ENCODE measurements around the gene MACF1.
"Not testable (repeated sequence)": the region's sequence is repeated elsewhere in the genome, so short reads cannot be mapped to it uniquely, and the experiment has no call there.

The MACF1 gene

DNA sequence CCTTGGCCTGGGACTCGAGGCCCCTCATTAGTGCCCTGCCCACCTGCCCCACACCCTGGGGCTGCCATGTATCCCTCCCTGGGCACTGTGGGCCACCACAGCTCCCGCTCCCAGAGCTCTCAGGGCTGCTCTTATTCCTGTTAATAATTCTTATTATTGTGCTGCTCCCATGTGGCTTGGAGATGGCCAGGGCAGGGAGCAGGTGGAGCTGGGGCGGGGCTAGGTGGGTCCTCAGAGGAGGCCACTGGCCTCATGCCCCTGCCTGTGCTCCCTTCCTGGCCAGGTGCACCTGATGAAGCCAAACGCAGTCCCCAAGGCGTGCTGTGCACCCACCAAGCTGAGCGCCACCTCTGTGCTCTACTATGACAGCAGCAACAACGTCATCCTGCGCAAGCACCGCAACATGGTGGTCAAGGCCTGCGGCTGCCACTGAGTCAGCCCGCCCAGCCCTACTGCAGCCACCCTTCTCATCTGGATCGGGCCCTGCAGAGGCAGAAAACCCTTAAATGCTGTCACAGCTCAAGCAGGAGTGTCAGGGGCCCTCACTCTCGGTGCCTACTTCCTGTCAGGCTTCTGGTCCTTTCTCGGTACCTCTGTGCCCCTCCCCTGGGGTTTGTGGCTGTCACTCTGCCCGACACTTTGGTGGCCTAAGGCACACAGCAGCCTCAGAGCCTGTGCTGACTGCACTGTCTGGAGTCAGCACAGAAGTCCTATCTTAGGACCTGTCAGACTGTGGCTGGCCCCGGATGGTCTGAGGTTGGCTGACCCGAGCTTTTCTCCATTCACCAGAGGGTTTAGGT lies 321.1 kb downstream of the MACF1 start:
- H3K27ac ChIP-seq (ENCODE audit: insufficient read depth, low read depth, low read length, poor library complexity, severe bottlenecking): no peak overlapping the region
- no peaks in the 10 kb centered on the region for H3K36me3 ChIP-seq (ENCODE audit: control insufficient read depth, insufficient read depth, low read length)
- 94% methylated on average over 17 of the region's 17 CpGs for WGBS, 2 experiments
- no peaks in the 10 kb centered on the region for H3K4me1 ChIP-seq (ENCODE audit: control insufficient read depth, insufficient read depth, low read length)
- no peaks in the 10 kb centered on the region for H3K9me3 ChIP-seq (ENCODE audit: control insufficient read depth, low read length)
- no peaks in the 10 kb centered on the region for H3K27me3 ChIP-seq (ENCODE audit: control insufficient read depth, insufficient read depth, low read length, poor library complexity, severe bottlenecking)
- H3K4me3 ChIP-seq (ENCODE audit: insufficient read depth, low read depth, low read length): no peak overlapping the region

- 93 to 94% methylated on average over 11 of the region's 11 CpGs for whole genome bisulfite sequencing, 2 experiments
- H3K9me3 ChIP-seq (ENCODE audit: control insufficient read depth, low read length): no peaks in the 10 kb centered on the region
- no peaks in the 10 kb centered on the region for H3K4me1 ChIP-seq (ENCODE audit: control insufficient read depth, insufficient read depth, low read length)
- H3K27me3 ChIP-seq (ENCODE audit: control insufficient read depth, insufficient read depth, low read length, poor library complexity, severe bottlenecking): no peaks in the 10 kb centered on the region
- peaks cover 3% of the 10 kb centered on the region for H3K36me3 ChIP-seq (ENCODE audit: control insufficient read depth, insufficient read depth, low read length)
- no peak overlapping the region for H3K27ac ChIP-seq (ENCODE audit: insufficient read depth, low read depth, low read length, poor library complexity, severe bottlenecking)
- H3K4me3 ChIP-seq (ENCODE audit: insufficient read depth, low read depth, low read length): no peak overlapping the region
Measured at GRCh38 chr1:39526466-39527189, 322.1 kb downstream of the MACF1 start.

- H3K27ac ChIP-seq (ENCODE audit: insufficient read depth, low read depth, low read length, poor library complexity, severe bottlenecking); H3K36me3 ChIP-seq (ENCODE audit: control insufficient read depth, insufficient read depth, low read length); H3K4me1 ChIP-seq (ENCODE audit: control insufficient read depth, insufficient read depth, low read length); H3K4me3 ChIP-seq (ENCODE audit: insufficient read depth, low read depth, low read length); H3K27me3 ChIP-seq (ENCODE audit: control insufficient read depth, insufficient read depth, low read length, poor library complexity, severe bottlenecking); H3K9me3 ChIP-seq (ENCODE audit: control insufficient read depth, low read length): not testable (repeated sequence)
- 93 to 95% methylated on average over 8 of the region's 8 CpGs for WGBS, 2 experiments
Measured at GRCh38 chr1:39527190-39527579, 322.7 kb downstream of the MACF1 start.

- Histone ChIP-seq H3K4me1 (ENCODE audit: control insufficient read depth, insufficient read depth, low read length) (no peaks in the 10 kb centered on the region), H3K4me3 (ENCODE audit: insufficient read depth, low read depth, low read length) (no peak overlapping the region), H3K27me3 (ENCODE audit: control insufficient read depth, insufficient read depth, low read length, poor library complexity, severe bottlenecking) (no peaks in the 10 kb centered on the region), H3K9me3 (ENCODE audit: control insufficient read depth, low read length) (no peaks in the 10 kb centered on the region), H3K27ac (ENCODE audit: insufficient read depth, low read depth, low read length, poor library complexity, severe bottlenecking) (no peak overlapping the region), H3K36me3 (ENCODE audit: control insufficient read depth, insufficient read depth, low read length) (peaks cover 3% of the 10 kb centered on the region)
- 94 to 96% methylated on average over 4 of the region's 4 CpGs for WGBS, 2 experiments
Measured at GRCh38 chr1:39528082-39528481, 323.6 kb downstream of the MACF1 start.

GRCh38 chr1:39529901-39530535 lies 325.5 kb downstream of the MACF1 start:
- 91 to 93% methylated on average over 10 of the region's 10 CpGs for WGBS, 2 experiments

GRCh38 chr1:39531526-39531925 lies 327.0 kb downstream of the MACF1 start:
- 96% methylated on average over 4 of the region's 4 CpGs for WGBS, 2 experiments
- H3K27me3 ChIP-seq (ENCODE audit: control insufficient read depth, insufficient read depth, low read length, poor library complexity, severe bottlenecking): no peaks in the 10 kb centered on the region
- no peak overlapping the region for H3K4me3 ChIP-seq (ENCODE audit: insufficient read depth, low read depth, low read length)
- no peak overlapping the region for H3K27ac ChIP-seq (ENCODE audit: insufficient read depth, low read depth, low read length, poor library complexity, severe bottlenecking)
- H3K4me1 ChIP-seq (ENCODE audit: control insufficient read depth, insufficient read depth, low read length): no peaks in the 10 kb centered on the region
- no peaks in the 10 kb centered on the region for H3K9me3 ChIP-seq (ENCODE audit: control insufficient read depth, low read length)
- peaks cover 3% of the 10 kb centered on the region for H3K36me3 ChIP-seq (ENCODE audit: control insufficient read depth, insufficient read depth, low read length)

More at GRCh38 chr1:39529901-39530535, 325.5 kb downstream of the MACF1 start:
- Histone ChIP-seq H3K27me3 (ENCODE audit: control insufficient read depth, insufficient read depth, low read length, poor library complexity, severe bottlenecking) (no peaks in the 10 kb centered on the region), H3K9me3 (ENCODE audit: control insufficient read depth, low read length) (no peaks in the 10 kb centered on the region), H3K4me1 (ENCODE audit: control insufficient read depth, insufficient read depth, low read length) (no peaks in the 10 kb centered on the region), H3K36me3 (ENCODE audit: control insufficient read depth, insufficient read depth, low read length) (peaks cover 3% of the 10 kb centered on the region), H3K27ac (ENCODE audit: insufficient read depth, low read depth, low read length, poor library complexity, severe bottlenecking) (no peak overlapping the region), H3K4me3 (ENCODE audit: insufficient read depth, low read depth, low read length) (no peak overlapping the region)

- H3K27me3 ChIP-seq (ENCODE audit: control insufficient read depth, insufficient read depth, low read length, poor library complexity, severe bottlenecking): no peaks in the 10 kb centered on the region
- WGBS, 2 experiments: 77 to 88% methylated on average over 1 of the region's 1 CpG
- H3K27ac ChIP-seq (ENCODE audit: insufficient read depth, low read depth, low read length, poor library complexity, severe bottlenecking): no peak overlapping the region
- no peaks in the 10 kb centered on the region for H3K4me1 ChIP-seq (ENCODE audit: control insufficient read depth, insufficient read depth, low read length)
- H3K36me3 ChIP-seq (ENCODE audit: control insufficient read depth, insufficient read depth, low read length): peaks cover 3% of the 10 kb centered on the region
- H3K4me3 ChIP-seq (ENCODE audit: insufficient read depth, low read depth, low read length): no peak overlapping the region
- no peaks in the 10 kb centered on the region for H3K9me3 ChIP-seq (ENCODE audit: control insufficient read depth, low read length)
Measured at GRCh38 chr1:39533442-39533841, 328.9 kb downstream of the MACF1 start.
